ENCODE results near the gene NEUROD4.

DNA sequence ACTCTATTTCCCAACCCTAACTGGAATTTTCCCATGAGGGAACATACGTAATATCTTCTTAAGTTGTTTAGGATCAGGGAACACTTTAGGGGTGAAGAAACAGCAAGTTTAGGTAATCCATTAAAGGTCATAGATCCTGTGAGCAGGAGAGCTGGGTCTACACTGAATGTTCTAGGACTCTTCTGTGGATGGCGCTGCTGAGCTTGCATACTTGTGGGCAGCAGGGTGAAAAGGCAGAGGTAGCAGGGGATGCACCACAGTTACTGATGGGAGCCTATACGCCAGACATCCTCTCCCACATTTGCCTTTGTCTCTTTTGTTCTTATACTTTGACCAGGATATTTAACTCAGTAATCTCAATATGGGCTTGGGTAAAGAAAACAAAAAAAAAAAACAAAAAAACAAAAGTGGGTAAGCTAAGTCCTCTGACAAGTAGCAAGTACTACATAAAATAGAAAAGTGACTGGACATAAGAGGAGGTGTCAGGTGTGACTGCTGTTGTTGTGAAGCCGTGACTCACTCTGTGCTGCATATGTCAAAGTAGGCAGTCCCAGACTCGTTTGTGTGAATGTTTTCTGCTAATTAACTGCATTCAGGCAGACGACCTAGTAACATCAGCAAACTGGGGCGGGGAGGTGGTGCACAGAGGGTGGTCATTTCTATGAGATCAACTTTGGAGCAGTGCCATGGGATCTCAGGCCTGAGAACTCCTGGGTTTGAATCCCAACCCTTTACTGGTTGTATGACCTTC lies 31.6 kb downstream of the NEUROD4 start:
- TF ChIP-seq, protein P1, sequence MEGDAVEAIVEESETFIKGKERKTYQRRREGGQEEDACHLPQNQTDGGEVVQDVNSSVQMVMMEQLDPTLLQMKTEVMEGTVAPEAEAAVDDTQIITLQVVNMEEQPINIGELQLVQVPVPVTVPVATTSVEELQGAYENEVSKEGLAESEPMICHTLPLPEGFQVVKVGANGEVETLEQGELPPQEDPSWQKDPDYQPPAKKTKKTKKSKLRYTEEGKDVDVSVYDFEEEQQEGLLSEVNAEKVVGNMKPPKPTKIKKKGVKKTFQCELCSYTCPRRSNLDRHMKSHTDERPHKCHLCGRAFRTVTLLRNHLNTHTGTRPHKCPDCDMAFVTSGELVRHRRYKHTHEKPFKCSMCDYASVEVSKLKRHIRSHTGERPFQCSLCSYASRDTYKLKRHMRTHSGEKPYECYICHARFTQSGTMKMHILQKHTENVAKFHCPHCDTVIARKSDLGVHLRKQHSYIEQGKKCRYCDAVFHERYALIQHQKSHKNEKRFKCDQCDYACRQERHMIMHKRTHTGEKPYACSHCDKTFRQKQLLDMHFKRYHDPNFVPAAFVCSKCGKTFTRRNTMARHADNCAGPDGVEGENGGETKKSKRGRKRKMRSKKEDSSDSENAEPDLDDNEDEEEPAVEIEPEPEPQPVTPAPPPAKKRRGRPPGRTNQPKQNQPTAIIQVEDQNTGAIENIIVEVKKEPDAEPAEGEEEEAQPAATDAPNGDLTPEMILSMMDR (optimal IDR thresholded peaks at IDR 0.05 in 1 of 3, IDR thresholded peaks at IDR 0.05 in 1 of 3, conservative IDR thresholded peaks at IDR 0.05 in 1 of 3; ENCODE audit: extremely low read depth in 1 of 3, insufficient read depth in 2 of 3, low read length in 3 of 3) = no peak
- TF ChIP-seq EZH2 (IDR thresholded peaks at IDR 0.05; ENCODE audit: low read length) = no peak
